HCT116 (cell line): Measurements from ENCODE around the gene SLC8A1.

Experiments used
- CEBPB ChIP-seq: IDR thresholded peaks from 2 replicates; pipeline ENCODE4 v1.6.1; 2012; ENCODE audit warnings: low read depth
- CTCF ChIP-seq, 3 experiments: fragments of 200-600 bp in 1 of 3; sonication (generic) in 1 of 3; IDR thresholded peaks in 2 of 3; conservative IDR thresholded peaks in 1 of 3; 2 replicates each; pipeline ENCODE4 v1.5.1; 2012 to 2017; ENCODE audit warnings: low read depth in 2 of 3, low read length in 2 of 3, antibody characterized with exemption in 1 of 3, borderline replicate concordance in 1 of 3, control low read depth in 1 of 3, mild to moderate bottlenecking in 1 of 3, mixed read lengths in 1 of 3, mixed run types in 1 of 3, moderate library complexity in 1 of 3; ENCODE audit not compliant: insufficient read depth in 1 of 3
- ELF1 ChIP-seq: IDR thresholded peaks from 2 replicates; pipeline ENCODE4 v1.6.1; 2012; ENCODE audit warnings: low read depth, borderline replicate concordance
- POLR2A ChIP-seq: IDR thresholded peaks from 2 replicates; pipeline ENCODE4 v1.7.0; 2011; ENCODE audit warnings: borderline replicate concordance; ENCODE audit not compliant: insufficient read depth, insufficient read length; ENCODE audit errors: extremely low read depth
- POLR2AphosphoS5 ChIP-seq: IDR thresholded peaks from 2 replicates; pipeline ENCODE4 v1.6.1; 2011; ENCODE audit warnings: mild to moderate bottlenecking, low read depth, low read length, moderate library complexity
- RAD21 ChIP-seq: IDR thresholded peaks from 2 replicates; pipeline ENCODE4 v1.6.1; 2012; ENCODE audit warnings: low read depth, mild to moderate bottlenecking
- YY1 ChIP-seq: IDR thresholded peaks from 2 replicates; pipeline ENCODE4 v1.6.1; 2011; ENCODE audit warnings: low read length, low read depth, moderate library complexity, mild to moderate bottlenecking; ENCODE audit not compliant: insufficient replicate concordance; ENCODE audit errors: extremely low read depth

DNA sequence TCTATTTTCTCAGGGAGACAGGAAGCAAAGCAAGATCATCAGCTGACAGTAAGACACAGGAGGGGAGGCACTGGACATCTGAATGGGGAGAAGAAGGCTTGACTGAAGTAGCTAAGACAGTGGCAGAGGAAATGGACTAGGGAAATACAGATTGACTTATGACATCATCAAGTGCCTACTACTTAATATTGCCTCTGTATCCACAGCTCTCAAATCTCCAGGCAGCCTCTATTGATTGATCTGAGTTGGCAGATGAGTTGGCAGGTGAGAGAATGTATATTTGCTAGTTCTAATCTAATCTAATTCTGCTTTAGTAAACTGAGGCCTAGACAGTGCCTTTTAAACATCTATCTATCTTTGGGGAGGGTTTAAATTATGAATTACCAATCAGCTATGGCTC lies 242.1 kb downstream of the SLC8A1 start:
- TF ChIP-seq POLR2A = no peak
- no peak for TF ChIP-seq RAD21
- TF ChIP-seq YY1 = no peak
- TF ChIP-seq CEBPB = no peak
- TF ChIP-seq CTCF (IDR thresholded peaks at IDR 0.05 in 2 of 3, conservative IDR thresholded peaks at IDR 0.05 in 1 of 3; ENCODE audit: borderline replicate concordance in 1 of 3, insufficient read depth in 1 of 3, low read depth in 2 of 3, low read length in 2 of 3) = no peak
- TF ChIP-seq POLR2AphosphoS5 = no peak
- no peak for TF ChIP-seq ELF1
